KMS-11 (cell line): Measurements from ENCODE around the gene MAP2K5.

Experiments used
- H2AFZ ChIP-seq: fragments of 200-600 bp; sonication (generic); 2 replicates; pipeline ENCODE4 v1.6.1; 2016; ENCODE audit warnings: antibody characterized with exemption, mixed run types, low read depth
- H3K27ac ChIP-seq: fragments of 200-600 bp; sonication (generic); 2 replicates; pipeline ENCODE4 v1.6.1; 2016; ENCODE audit warnings: mild to moderate bottlenecking, mixed run types
- H3K27me3 ChIP-seq: fragments of 200-600 bp; sonication (generic); 2 replicates; pipeline ENCODE4 v1.6.1; 2017; ENCODE audit warnings: mild to moderate bottlenecking, low read depth, mixed run types, moderate library complexity; ENCODE audit not compliant: insufficient read depth
- H3K36me3 ChIP-seq: fragments of 200-600 bp; sonication (generic); 2 replicates; pipeline ENCODE4 v1.6.1; 2017; ENCODE audit warnings: mild to moderate bottlenecking, mixed run types; ENCODE audit not compliant: insufficient read depth
- H3K4me1 ChIP-seq: fragments of 200-600 bp; sonication (generic); 2 replicates; pipeline ENCODE4 v1.6.1; 2016; ENCODE audit warnings: mild to moderate bottlenecking, low read depth, mixed run types; ENCODE audit not compliant: poor library complexity, severe bottlenecking
- H3K4me2 ChIP-seq: fragments of 200-600 bp; sonication (generic); 2 replicates; pipeline ENCODE4 v1.7.0; 2016; ENCODE audit warnings: mild to moderate bottlenecking, mixed run types
- H3K4me3 ChIP-seq: fragments of 200-600 bp; sonication (generic); IDR thresholded peaks from 2 replicates; pipeline ENCODE4 v1.6.1; 2017; ENCODE audit warnings: low read depth, low read length, mixed read lengths; ENCODE audit not compliant: insufficient read depth
- H3K79me2 ChIP-seq: fragments of 200-600 bp; sonication (generic); 2 replicates; pipeline ENCODE4 v1.6.1; 2016; ENCODE audit warnings: low read depth, mixed run types; ENCODE audit not compliant: insufficient read depth
- H3K9ac ChIP-seq: fragments of 200-600 bp; sonication (generic); 2 replicates; pipeline ENCODE4 v1.6.1; 2016; ENCODE audit warnings: mild to moderate bottlenecking, mixed run types
- H4K20me1 ChIP-seq: fragments of 200-600 bp; sonication (generic); 2 replicates; pipeline ENCODE4 v1.6.1; 2016; ENCODE audit warnings: mild to moderate bottlenecking, mixed run types; ENCODE audit not compliant: insufficient read depth
- TF ChIP-seq, protein P1 (sequence below): fragments of 200-600 bp; sonication (generic); conservative IDR thresholded peaks from 2 replicates; pipeline ENCODE4 v1.6.1; 2017; ENCODE audit warnings: low read depth, mild to moderate bottlenecking, antibody characterized with exemption, low read length, moderate library complexity, mixed read lengths

Gene MAP2K5

DNA sequence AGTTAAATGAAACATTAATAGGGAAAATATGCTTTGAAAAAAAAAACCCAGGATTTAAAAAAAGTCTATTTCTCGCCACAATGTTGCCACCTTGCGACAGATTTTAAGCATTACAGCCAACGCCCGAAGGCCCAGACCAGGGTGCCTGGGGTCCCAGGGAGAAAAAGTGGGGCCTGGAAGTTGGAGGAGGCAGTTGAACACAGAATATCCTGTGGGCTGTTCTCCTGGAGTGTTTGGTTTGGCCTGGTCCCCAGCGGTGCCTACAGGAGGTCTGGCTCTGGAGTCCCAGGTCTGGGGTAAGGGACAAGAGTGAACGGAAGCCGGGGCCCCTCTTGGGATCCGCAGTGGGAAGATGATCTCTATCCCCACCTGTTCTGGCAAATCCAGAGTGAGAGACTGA lies 294.0 kb downstream of the MAP2K5 start:
- no peak overlapping the region for H3K9ac ChIP-seq
- no peaks in the 10 kb centered on the region for H3K79me2 ChIP-seq
- H3K4me3 ChIP-seq = no peak overlapping the region
- H3K4me1 ChIP-seq = peaks cover 19% of the 10 kb centered on the region
- no peak overlapping the region for H3K27ac ChIP-seq
- H4K20me1 ChIP-seq = no peaks in the 10 kb centered on the region
- H2AFZ ChIP-seq = no peak overlapping the region
- no peaks in the 10 kb centered on the region for H3K36me3 ChIP-seq
- TF ChIP-seq, protein P1, sequence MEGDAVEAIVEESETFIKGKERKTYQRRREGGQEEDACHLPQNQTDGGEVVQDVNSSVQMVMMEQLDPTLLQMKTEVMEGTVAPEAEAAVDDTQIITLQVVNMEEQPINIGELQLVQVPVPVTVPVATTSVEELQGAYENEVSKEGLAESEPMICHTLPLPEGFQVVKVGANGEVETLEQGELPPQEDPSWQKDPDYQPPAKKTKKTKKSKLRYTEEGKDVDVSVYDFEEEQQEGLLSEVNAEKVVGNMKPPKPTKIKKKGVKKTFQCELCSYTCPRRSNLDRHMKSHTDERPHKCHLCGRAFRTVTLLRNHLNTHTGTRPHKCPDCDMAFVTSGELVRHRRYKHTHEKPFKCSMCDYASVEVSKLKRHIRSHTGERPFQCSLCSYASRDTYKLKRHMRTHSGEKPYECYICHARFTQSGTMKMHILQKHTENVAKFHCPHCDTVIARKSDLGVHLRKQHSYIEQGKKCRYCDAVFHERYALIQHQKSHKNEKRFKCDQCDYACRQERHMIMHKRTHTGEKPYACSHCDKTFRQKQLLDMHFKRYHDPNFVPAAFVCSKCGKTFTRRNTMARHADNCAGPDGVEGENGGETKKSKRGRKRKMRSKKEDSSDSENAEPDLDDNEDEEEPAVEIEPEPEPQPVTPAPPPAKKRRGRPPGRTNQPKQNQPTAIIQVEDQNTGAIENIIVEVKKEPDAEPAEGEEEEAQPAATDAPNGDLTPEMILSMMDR = peak; percentile 93
- no peaks in the 10 kb centered on the region; the same call in 1 of the 2 replicates for H3K27me3 ChIP-seq
- H3K4me2 ChIP-seq = no peak overlapping the region; the same call in 1 of the 2 replicates

DNA sequence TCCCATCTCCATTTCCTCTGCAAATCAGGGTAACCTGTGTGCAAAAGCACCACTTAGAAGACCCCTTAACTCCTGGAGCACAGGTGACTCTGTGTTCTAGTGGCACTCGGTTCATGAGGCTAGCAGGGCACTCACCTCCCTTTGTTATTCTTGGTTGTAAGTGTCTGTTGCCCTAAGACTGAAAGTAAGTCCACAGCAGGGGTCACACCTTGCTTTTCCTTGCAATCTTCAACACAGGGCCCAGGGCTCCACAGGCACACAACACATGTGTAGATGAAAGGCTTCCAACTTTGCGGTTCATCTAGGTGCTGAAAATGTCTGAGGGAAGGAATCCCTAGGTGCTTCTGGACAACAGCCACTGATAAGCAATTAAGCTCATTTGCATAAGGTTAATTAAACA lies 294.5 kb downstream of the MAP2K5 start:
- no peak overlapping the region for H2AFZ ChIP-seq
- H3K36me3 ChIP-seq = no peaks in the 10 kb centered on the region
- peaks cover 24% of the 10 kb centered on the region for H3K4me1 ChIP-seq
- H3K27ac ChIP-seq = no peak overlapping the region
- no peak overlapping the region for H3K9ac ChIP-seq
- H3K4me2 ChIP-seq = no peak overlapping the region; the same call in 1 of the 2 replicates
- no peaks in the 10 kb centered on the region; the same call in 1 of the 2 replicates for H3K27me3 ChIP-seq
- TF ChIP-seq, protein P1 = no peak
- H3K79me2 ChIP-seq = no peaks in the 10 kb centered on the region
- H3K4me3 ChIP-seq = no peak overlapping the region
- no peaks in the 10 kb centered on the region for H4K20me1 ChIP-seq

DNA sequence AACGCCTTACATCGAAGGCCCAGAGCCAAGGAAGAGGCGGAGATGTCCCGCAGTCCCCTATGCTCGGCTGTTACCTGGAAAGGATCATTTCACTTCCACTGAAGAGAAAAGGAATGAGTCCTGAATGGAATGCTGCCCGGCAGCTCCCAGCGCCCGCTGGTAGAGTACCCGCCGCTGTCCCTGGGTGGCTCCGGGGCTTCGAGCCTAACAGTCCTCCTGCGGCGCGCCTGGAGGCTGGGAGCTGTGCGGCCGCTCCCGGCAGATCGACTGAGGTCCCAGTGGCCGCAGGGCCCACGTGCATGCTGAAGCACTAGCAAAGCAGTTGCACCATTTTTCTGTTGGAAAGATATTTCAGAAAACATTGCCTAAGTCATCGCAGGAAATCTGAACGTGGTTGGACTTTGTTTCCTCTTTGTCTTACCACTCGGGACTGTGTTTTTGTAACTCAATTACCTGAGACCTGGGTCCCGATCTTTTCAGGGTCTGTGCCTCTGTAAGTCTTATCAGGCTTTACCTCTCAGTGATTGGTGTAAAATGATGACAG lies 296.4 kb downstream of the MAP2K5 start:
- Histone ChIP-seq H3K79me2 (no peaks in the 10 kb centered on the region), H3K9ac (no peak overlapping the region), H3K27ac (peak overlapping the region; percentile 80; the same call in 1 of the 2 replicates), H3K4me3 (no peak overlapping the region), H3K4me2 (peak overlapping the region; percentile 77), H3K4me1 (peaks cover 28% of the 10 kb centered on the region), H3K36me3 (no peaks in the 10 kb centered on the region), H4K20me1 (no peaks in the 10 kb centered on the region), H3K27me3 (no peaks in the 10 kb centered on the region; the same call in 1 of the 2 replicates), H2AFZ (peak overlapping the region; percentile 92)
- TF ChIP-seq, protein P1 = no peak

DNA sequence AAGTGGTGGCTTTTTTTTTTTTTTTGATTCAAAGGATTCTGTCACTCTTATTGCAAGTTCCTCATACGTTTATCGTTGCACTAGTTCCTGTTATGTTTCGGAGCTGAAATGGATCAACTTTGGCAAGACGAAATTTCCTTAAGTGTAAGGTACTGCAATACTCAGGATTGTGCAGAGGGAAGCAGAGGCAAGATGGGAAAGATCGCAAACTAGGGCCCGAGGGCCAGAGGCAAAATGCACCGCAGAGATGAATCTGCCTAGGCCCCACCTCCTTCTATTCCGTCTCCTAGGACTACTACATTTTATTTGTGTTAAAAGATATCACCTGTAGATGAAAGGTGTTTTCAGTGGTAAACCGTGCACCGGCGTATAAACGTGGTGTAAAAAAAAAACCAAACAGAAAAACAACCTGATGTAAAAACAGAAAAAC lies 297.0 kb downstream of the MAP2K5 start:
- peak overlapping the region; percentile 77 for H3K4me2 ChIP-seq
- H3K27me3 ChIP-seq = no peaks in the 10 kb centered on the region; the same call in 1 of the 2 replicates
- H3K27ac ChIP-seq = peak overlapping the region; percentile 80
- H2AFZ ChIP-seq = peak overlapping the region; percentile 92
- no peak overlapping the region for H3K4me3 ChIP-seq
- peaks cover 28% of the 10 kb centered on the region for H3K4me1 ChIP-seq
- H4K20me1 ChIP-seq = no peaks in the 10 kb centered on the region
- H3K79me2 ChIP-seq = no peaks in the 10 kb centered on the region
- no peaks in the 10 kb centered on the region for H3K36me3 ChIP-seq
- peak overlapping the region; percentile 84; the same call in 1 of the 2 replicates for H3K9ac ChIP-seq
- TF ChIP-seq, protein P1 = no peak
